ENCODE data around the gene LGALS12.
"Not testable (repeated sequence)": the region's sequence is repeated elsewhere in the genome, so short reads cannot be mapped to it uniquely, and the experiment has no call there.

LGALS12 gene

DNA sequence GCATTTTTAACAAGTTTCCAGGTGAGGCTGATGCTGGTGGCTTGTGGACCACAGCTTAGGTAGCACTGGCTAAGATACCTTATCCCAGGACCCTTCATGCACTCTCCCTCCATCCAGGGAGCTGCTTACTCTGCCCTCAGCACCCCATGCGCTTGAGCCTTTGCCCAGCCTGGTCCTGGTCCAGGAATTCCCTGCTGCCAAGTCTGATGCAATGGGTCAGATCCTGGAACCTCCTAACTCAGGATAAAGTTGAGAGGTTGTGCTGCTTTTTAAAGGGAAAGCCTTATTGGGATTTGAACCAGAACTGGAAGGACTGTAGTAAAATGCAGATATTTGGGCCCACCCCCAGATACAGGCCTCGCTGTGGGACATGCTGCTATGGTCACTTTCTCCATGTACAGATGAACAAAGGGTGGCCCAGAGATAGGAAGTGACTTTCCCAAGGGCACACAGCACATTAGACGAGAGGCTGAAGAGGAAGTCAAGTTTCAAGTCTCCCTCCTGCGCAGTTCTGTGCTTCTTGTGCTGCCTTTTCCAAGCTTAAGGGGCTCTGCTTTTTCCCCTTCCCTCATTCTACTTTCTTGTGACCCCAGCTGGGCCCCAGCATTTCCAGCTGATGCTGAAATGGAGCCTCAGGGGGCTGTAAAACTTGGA is 824 bp upstream of the LGALS12 start:
- DNase-seq (ENCODE audit: low spot score): no peak

DNA sequence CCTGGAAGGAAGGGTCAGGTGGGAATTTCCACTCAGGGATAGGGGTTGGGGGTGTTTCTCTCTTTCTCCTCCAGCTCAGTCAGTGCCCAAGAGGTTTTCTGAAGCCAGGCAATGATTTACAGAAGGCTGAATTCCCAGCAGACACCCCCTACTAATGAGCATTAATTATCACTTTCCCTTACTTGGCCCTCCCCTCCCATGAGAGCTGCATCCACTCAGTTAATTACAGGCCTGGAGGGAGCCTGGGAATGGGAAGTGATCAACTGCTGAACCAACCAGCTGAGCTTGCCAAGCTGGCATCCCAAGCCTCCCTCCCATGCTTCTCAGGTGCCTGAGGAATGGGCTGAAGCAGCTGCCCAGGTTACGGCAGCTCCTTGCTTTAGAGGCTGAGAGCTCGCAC is 992 bp downstream of the LGALS12 start:
- no peak for DNase-seq (ENCODE audit: low spot score)

DNA sequence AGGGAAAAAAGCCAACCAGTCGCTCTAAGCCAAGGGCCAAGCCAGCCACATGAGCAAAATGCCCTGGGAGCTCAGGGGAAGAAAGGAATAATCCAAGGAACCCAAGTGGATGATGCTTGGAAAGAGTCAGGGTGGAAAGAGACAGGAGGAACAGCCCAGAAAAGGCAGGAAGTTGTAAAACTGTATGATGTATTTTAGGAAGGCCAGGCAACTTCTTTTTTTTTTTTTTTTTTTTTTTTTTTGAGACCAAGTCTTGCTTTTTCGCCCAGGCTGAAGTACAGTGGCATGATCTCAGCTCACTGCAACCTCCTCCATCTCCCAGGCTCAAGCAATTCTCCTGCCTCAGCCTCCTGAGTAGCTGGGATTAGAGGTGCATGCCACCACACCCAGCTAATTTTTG is 1.6 kb downstream of the LGALS12 start:
- no peak for DNase-seq (ENCODE audit: low spot score)

DNA sequence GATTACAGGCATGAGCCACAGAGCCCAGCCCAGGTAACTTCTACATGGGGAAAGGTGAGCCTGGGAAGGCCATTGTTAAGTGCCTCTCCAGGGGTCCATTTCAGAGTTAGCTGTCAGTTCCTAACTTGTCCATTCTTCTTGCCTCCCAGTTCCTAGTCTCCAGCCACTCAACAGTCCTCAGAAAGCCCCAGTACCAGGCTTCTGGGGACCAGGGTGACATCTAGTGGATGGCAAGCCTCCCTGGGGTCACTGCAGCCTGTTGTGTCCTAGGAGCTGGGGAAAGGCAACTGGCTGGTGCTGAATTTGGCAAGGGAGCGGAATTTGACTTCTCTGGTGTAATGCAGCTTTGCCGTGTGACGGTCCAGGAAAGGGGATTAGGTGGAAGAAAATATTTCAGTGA is 2.1 kb downstream of the LGALS12 start:
- no peak for DNase-seq (ENCODE audit: low spot score)

DNA sequence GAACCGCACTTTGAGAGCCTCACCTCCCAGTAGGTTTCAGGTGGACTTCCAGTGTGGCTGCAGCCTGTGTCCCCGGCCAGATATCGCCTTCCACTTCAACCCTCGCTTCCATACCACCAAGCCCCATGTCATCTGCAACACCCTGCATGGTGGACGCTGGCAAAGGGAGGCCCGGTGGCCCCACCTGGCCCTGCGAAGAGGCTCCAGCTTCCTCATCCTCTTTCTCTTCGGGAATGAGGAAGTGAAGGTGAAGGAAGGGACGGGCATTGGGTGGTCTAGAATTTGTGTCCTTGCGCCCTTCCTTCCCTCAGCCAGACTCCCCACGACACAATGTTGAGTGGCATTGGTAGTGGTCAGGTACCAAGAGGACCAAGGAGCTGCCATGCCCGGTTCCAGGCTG is 2.9 kb downstream of the LGALS12 start:
- no peak for DNase-seq (ENCODE audit: low spot score)

DNA sequence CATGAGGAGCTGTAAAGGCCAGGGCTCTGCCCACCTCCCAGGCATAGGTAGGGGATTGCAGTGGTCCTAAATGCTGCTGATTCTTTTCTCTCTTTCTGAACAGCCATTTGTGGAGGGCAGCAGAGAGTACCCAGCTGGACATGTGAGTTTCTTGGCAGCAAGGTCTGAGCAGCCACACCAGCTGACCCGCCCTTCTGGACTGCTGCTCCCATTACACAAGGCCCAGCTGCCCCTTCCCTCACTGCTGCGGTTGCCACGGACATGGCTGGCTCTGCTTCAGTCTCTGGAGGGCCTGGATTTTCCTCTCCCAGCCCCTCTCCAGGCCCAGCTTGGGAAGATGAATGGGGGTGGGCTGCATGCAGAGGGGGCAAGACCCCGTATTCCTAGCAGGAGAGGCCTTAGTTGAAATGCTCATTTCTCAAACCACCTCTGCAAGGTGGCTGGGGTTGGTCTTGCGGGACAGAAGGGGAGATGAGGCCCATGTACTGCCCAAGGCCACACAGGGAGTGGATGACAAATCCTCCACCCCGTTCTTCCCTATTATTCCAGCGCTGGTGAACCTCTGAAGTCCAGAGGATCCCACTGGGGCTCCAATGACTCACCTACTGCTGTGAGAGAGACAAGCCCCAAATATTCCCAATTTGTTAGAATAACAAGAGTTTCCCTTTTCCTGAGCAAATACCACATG is 4.6 kb downstream of the LGALS12 start:
- DNase-seq (ENCODE audit: low spot score): no peak

DNA sequence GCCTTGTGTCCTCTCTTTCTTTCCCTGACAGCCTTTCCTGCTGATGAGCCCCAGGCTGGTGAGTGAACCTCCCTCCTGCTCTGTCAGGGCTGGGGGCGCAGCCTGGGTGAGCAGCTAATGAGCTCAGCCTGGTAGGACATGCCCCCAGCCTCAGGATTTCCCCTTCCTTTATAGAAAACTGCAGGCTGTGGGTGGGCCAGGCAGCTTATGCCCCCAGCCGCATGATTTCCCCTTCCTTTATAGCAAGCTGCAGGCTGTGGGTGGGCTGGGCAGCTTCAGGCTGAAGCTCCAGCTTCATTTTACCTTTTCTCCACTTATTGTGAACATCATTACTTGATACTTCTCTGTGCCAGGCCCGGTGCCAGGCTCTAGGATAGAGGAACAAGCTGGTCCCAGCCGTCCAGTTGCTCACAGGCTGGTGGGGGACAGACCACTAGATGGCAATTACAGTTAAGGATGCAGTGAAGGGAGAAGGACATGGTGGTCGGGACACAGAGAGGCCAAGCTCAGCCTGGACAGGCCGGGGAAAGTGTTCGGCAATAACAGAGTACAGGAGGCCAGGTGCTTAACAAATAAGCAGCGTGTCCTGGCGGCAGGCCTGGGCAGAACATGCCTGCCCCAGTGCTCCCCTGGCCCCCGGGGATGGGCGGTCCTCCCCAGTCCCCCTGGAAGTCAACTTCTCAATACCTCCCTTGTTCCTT is 5.3 kb downstream of the LGALS12 start:
- no peak for DNase-seq (ENCODE audit: low spot score)

DNA sequence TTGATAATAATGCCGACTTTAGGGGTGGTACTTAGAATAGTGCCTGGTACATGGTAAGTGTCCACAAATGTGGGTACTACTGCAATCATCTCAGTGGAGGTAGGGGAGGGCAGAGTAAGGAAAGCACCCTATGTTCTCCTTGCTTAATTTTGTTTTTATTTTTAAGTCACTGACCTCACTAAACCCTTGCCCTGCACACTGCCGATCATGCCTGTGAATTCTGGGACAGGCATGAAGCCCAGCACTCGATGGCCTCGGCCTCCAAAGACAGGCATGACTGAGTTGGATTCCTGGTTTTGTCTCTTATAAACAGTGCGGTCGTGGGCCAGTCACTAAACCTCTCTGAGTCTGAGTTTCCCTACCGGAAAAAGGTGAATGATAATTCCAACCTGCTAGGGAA is 6.9 kb downstream of the LGALS12 start:
- DNase-seq (ENCODE audit: low spot score): no peak

DNA sequence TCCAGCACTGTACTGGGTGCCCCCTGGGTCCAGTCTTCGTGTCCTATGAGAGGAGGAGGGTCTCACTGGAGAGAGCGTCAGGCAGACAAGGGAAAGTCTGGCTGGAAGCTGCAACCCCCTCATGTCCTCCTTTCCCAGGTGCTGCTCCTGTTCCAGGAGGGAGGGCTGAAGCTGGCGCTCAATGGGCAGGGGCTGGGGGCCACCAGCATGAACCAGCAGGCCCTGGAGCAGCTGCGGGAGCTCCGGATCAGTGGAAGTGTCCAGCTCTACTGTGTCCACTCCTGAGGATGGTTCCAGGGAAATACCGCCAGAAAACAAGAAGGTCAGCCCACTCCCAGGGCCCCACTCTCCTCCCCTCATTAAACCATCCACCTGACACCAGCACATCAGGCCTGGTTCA is 10.2 kb downstream of the LGALS12 start:
- DNase-seq (ENCODE audit: low spot score): no peak

DNA sequence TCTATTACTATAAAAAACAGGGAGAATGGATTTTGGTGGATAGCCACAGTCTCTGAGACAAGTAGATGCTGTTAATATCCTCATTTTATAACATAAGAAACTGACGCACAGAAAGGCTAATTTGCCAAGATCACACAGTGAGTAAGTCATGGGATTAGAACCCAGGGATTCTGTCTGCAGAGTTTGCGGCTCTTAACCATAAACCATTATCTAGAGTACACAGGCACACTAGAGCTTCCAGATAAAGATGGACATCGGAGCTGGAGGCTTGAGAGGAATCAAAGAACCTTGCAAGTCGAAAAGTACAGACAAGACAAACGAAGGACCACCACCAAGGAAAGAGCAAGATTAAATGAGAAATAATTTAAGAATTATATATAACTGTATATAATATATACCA is 11.3 kb downstream of the LGALS12 start:
- DNase-seq (ENCODE audit: low spot score): no peak

DNA sequence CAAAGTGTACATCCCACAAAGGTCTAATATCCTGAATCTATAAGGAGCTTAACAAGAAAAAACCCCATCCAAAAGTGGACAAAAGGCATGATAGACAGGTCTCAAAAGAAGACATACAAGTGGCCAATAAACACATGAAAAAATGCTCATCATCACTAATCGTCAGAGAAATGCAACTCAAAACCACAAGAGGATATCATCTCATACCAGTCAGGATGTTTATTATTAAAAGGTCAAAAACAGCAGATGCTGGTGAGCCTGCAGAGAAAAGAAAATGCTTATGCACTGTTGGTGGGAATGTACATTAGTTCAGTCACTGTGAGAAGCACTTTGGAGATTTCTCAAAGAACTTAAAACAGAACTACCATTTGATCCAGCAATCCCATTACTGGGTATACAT is 12.7 kb downstream of the LGALS12 start:
- no peak for DNase-seq (ENCODE audit: low spot score)

DNA sequence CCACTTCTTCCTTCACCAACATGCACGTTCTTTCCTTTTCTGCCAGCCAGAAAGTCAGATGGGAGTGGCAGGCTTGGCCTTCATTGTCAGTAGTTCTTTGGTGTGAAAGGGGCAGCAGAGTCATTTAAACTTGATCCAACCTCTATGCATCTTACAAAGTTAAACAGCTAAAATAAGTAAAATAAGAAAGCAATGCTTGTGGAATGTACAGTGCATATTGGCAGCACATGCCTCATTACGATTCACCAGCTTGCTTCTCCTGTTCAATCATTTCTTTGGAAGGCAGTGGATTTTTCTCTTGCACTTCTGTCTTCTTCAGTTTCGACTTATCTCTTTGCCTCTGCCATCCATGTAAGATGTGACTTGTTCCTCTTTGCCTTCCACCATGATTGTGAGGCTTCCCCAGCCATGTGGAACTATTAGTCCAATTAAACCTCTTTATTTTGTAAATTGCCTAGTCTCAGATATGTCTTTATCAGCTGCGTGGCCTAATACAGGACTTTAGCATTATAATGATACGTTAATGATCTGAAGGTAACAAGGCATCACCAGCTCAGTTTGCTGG is 14.8 kb downstream of the LGALS12 start:
- no peak for DNase-seq (ENCODE audit: low spot score)

DNA sequence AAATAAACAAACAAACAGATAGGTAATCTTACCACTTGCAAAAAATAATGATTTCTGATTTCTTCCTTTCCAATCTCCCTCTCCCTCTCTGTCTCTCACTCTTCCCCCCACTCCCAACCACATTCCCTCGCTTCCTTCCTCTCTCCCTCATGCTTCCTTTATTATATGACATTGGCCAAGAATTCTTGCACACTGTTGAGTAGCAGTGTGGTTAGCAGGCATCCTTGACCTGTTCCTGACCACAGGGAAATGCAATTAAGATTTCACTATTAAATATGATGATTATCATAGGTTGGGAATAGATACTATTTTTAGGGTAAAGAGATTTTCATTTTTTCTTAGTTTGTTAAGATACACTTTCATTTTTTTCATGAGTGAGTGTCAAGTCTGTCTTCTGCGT is 16.0 kb downstream of the LGALS12 start:
- no peak for DNase-seq (ENCODE audit: low spot score)

DNA sequence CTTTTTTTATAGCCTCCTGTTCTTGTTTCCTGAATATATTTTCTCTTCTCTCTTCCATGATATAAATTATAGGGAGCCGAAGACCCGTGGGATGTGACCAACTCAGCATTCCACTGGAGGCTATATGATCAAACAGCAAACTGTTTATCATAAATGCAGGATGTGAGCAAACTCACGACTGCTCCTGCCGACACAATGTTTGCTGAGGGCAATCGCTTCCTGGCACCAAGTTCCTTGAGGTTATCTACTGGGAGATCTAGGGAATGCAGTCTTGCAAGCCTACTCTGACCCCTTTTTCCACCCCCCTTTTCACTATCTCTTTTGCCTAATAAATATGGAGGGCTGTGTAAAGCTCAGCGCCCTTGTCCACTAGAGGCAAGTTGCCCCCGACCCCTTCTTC is 17.3 kb downstream of the LGALS12 start:
- no peak for DNase-seq (ENCODE audit: low spot score)

DNA sequence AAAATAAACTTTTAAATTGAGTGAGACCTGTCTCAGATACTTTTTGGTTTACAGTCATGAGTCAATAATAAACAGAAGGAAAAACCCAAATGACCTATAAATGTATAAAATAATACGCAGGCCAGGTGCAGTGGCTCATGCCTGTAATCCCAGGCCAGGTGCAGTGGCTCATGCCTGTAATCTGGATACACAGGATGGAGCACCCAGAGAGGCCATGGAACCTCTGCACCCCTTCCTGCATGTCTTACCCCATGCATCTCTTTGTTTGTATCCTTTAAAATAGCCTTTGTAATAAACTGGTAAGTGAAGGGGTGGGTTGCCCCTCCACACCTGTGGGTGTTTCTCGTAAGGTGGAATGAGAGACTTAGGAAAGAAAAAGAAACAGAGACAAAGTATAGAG is 21.8 kb downstream of the LGALS12 start:
- no peak for DNase-seq (ENCODE audit: low spot score)

DNA sequence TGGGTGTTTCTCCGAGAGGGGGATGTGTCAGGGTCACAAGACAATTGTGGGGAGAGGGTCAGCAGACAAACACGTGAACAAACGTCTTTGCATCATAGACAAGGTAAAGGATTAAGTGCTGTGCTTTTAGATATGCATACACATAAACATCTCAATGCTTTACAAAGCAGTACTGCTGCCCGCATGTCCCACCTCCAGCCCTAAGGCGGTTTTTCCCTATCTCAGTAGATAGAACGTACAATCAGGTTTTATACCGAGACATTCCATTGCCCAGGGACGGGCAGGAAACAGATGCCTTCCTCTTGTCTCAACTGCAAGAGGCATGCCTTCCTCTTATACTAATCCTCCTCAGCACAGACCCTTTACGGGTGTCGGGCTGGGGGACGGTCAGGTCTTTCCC is 22.3 kb downstream of the LGALS12 start:
- not testable (repeated sequence) for DNase-seq (ENCODE audit: low spot score)

DNA sequence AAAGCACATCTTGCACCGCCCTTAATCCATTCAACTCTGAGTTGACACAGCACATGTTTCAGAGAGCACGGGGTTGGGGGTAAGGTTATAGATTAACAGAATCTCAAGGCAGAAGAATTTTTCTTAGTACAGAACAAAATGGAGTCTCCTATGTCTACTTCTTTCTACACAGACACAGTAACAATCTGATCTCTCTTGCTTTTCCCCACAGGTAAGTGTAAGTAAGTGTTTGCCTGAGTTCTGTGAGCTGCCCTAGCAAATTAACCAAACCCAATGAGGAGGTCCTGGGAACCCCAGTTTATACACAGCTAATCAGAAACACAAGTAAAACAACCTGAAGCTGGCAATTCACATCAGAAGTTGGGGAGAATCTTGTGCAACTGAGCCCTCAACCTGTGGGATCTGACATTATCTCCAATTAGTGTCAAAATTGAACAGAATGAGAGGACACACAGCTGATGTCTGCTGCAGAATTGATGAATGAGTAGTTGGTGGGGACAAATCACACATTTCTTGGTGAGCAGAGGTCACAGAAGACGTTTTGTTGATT is 22.9 kb downstream of the LGALS12 start:
- DNase-seq (ENCODE audit: low spot score): not testable (repeated sequence)

DNA sequence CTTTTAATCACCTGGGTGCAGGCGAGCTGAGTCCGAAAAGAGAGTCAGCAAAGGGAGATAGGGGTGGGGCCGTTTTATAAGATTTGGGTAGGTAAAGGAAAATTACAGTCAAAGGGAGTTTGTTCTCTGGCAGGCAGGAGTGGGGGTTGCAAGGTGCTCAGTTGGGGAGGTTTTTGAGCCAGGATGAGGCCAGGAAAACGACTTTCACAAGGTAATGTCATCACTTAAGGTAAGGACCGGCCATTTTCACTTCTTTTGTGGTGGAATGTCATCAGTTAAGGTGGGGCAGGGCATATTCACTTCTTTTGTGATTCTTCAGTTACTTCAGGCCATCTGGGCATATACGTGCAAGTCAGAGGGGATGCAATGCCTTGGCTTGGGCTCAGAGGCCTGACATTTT is 23.5 kb downstream of the LGALS12 start:
- not testable (repeated sequence) for DNase-seq (ENCODE audit: low spot score)

DNA sequence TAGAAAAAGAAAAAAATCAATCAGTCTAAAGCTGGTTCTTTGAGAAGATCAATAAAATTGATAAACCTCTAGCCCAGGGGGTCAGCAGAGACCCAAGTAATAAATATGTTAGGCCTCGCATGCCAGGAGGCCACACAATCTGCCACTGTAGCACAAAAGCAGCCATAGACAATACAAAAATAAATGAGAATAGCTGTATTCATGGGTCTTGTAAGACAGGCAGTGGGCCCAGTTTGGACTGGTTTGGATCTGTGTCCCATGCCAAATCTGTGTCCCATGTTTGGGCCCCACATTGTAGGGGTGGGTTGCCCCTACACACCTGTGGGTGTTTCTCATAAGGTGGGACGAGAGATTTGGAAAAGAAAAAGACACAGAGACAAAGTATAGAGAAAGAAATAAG is 24.1 kb downstream of the LGALS12 start:
- DNase-seq (ENCODE audit: low spot score): no peak

DNA sequence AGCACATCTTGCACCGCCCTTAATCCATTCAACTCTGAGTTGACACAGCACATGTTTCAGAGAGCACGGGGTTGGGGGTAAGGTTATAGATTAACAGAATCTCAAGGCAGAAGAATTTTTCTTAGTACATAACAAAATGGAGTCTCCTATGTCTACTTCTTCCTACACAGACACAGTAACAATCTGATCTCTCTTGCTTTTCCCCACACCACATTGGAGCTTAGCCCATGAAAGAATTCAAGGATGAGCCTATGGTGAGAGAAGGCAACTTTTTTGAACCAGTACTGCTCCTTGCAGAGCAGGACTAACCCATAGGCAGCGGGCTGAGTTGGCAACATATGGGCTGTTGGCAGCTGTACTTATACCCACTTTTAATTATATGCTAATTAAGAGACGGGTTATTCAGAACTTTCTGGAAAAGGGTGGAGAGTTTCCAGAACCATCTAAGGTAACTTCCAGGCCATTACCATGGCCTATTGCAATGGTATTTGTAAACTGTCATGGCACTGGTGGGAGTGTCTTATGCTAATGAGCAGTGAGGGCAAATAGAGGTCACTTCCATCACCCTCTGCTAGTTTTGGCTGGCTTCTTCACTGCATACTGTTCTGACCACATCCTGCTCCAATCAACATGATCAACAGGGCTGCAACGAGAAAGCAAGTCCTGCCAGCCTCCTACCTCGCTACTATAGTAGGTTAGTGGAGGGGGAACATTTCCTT is 25.3 kb downstream of the LGALS12 start:
- not testable (repeated sequence) for DNase-seq (ENCODE audit: low spot score)

DNA sequence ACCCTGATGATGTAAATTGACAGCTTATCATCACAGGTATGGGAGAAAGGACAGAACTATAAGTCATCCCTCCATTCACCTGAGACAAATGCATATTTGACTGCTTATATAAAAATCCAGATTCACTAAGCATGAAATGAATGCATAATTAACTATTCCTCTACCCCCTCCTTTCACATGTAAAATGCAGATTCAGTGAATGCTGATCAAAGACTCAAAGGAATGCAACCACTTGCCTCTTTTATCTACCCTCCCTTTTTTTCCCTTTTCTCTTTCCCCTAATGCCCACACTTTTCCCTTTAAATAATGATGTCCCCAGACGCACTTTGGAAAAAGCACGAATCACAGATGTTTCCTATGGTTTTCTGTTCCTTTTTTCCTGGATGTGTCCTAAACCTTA is 26.2 kb downstream of the LGALS12 start:
- DNase-seq (ENCODE audit: low spot score): no peak

DNA sequence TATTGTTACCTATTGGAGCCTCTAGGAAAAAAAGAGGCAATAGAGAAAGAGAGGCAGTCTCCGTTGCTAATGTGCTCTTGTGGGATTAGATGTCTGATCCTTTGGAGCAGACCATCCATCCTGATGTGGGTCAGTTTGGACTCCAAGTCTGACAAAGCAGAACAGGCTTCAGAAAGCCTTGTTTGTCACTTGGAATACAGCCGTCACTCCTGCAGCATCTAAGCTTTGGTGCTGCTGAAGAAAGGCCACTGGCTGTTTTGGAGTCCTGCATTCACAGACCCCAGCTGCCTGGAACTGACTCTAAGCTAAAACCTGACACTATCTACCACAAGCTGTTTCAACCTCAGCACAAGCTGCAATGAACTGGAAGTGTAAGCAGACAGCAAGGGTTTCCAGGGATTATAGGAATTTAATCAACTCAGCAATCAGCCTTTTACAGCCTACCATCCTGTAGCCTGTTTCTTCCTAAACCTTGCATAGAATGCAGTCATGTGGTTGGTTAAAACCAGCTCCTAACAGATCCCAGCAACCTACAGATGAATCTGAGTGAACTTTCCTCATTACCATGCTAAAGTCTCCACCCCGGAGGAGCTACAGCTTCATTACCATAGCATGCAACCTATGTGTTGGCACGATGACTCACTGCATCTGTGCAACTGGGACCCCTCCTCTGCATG is 27.1 kb downstream of the LGALS12 start:
- DNase-seq (ENCODE audit: low spot score): no peak

Data from left forelimb (tissue), 1 donor.